B cell (primary cell): Measurements from ENCODE around the gene GRK3.

Source experiments
- CTCF ChIP-seq: fragments of 200-600 bp; IDR thresholded peaks from one replicate; pipeline ENCODE4 v1.8.0; 2022; ENCODE audit warnings: antibody characterized with exemption, mild to moderate bottlenecking
- EZH2 ChIP-seq: IDR thresholded peaks from 2 replicates; pipeline ENCODE4 v1.6.1; 2012; ENCODE audit warnings: borderline replicate concordance, low read depth, mild to moderate bottlenecking, moderate library complexity, low read length; ENCODE audit not compliant: insufficient read depth, poor library complexity, severe bottlenecking

- TF ChIP-seq CTCF = no peak
- no peak for TF ChIP-seq EZH2
These were observed 18.8 kb upstream of the GRK3 start for GRCh38 chr22:25545672-25546071.
